Middle frontal gyrus (tissue), 1 donor: ENCODE results near the gene RAD51AP2.
"Not testable (repeated sequence)": the region's sequence is repeated elsewhere in the genome, so short reads cannot be mapped to it uniquely, and the experiment has no call there.

Source experiments
- DNase-seq: peaks from one replicate; pipeline ENCODE4 v3.0.0-alpha.2; 2015; ENCODE audit warnings: low spot score; ENCODE audit errors: extremely low spot score

Gene RAD51AP2

DNA sequence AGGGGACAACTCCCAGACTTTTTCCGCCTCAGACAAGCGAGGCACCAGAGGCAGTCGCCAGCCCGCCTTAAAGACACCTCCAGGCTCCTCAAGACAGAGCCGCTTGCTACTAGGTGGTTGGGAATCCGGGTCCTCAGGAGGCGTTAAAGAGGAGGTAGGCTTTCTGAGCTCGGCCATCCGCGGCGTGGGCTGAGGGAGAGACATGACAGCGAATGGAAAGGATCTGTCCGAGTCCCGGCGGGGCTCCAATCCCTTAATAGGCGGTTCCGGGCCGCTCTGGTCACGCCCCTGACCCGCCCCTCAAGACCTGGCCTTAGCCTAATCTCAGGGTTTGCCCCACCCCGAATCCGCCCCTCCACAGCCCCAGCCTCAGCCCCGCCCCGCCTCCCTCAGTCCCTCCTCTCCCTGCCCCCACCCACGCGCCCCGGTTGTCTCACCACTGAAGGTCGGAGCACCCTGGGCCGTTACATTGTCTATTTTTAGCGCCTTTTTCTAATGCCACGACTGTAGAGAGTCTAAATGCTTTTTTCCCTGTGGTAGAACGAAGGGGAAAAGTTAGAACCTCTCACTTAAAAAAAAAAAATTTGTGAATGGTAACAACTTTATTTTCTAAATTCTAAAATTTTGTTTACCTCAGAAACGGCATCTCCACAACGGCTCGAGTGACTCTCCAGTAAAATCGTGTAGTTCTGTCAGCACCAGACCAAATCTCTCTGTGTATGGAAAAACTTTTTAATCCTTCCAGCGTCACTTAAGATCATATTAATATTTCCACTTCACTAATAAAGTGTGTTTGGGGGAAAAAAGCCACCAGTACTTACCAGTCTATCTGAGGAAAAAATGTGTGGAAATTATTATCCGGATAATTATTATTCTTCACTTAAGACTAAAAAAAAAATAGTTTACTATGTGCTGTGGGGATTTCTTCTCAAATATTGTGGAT lies at the start of gene RAD51AP2:
Gene RAD51AP2, minus strand, starts transcription at position 229 of the 943 bp plus-strand sequence. Its CDS starts 25 bp downstream, at position 204.
- DNase-seq = peak; percentile 37

DNA sequence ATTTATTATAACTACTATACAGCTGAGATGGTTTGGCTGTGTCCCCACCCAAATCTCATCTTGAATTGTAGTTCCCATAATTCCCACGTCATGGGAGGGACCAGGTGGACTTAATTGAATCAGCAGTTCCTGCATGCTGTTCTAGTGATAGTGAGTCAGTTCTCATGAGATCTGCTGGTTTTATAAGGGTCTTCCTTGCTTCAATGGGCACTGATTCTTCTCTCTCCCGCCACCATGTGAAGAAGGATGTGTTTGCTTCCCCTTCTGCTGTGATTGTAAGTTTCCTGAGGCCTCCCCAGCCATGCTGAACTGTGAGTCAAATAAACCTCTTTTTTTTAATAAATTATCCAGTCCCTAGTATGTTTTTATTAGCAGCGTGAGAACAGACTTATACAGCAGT lies 47.5 kb upstream of the RAD51AP2 start:
- DNase-seq = not testable (repeated sequence)

DNA sequence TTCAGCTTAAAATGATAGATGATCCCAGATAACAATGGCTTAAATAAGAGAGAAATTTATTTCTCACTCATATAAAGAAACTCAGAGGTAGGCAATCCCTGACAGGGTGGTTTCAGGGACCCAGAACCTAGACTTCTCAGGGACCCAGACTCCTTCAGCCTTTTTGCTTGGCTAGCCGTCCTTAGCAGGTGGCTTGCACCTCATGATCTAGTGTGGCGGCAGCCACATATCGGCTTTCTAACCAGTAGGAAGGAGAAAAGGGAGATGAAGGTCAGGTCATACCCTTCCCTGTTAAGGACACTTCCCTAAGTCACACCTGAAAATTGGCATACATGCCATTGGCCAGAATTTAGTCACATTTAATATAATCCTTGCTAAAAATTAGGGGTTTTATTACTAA lies 40.6 kb upstream of the RAD51AP2 start:
- DNase-seq = no peak

DNA sequence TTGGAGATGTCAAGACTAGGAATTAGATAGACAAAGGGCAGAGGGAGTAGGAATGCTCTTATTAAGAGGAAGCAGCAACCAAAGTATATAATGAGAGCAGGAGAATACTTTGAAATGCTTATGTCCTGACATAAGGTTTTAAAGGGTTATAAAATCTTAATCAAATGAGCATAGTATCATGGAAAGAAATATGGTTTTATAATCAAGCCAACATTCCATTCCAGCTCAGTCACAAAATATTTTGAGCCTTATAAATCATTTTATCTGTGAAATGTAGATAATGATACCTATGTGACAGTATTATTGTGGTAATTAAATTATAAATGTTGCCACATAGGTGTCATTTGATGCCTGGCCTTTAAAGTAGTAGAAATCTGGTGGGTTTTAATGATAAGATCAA lies 39.8 kb upstream of the RAD51AP2 start:
- no peak for DNase-seq

DNA sequence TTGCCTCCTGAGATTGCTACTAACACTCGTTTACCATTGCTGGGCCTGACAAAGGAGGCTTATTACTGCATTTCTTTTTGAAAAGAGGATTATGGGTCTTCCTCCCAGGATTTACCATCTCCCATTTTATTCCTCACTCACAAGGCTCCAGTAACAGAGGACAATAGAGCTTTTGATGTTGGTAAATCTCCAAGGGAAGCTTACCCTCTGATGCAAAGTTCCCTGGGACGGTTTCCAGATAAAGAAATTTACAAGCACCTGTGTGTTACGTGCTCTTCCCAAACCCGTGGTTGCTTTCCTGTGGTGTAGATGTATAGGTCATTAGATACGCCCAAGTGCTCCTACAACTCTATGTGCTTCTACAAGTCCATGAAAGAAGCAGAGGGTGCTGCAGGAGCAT lies 39.4 kb upstream of the RAD51AP2 start:
- no peak for DNase-seq

DNA sequence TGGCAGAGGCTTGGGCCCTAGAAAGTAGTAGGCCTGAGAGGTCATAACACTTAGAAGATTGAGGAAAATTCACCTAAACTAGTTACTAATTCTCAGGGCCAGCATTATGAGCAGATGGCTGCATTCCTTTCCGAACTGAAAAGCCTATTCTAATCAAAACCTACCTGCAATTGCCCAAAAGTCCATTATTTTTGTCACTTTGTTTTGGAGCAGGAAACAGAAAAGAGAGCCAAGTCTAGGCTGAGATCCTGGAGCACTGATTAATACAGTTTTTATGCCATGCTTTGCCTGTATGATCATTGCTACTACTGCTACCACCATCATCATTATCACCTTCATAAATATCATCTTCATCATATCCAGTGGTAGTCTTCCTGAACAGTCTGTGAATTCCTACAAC lies 36.9 kb upstream of the RAD51AP2 start:
- no peak for DNase-seq

DNA sequence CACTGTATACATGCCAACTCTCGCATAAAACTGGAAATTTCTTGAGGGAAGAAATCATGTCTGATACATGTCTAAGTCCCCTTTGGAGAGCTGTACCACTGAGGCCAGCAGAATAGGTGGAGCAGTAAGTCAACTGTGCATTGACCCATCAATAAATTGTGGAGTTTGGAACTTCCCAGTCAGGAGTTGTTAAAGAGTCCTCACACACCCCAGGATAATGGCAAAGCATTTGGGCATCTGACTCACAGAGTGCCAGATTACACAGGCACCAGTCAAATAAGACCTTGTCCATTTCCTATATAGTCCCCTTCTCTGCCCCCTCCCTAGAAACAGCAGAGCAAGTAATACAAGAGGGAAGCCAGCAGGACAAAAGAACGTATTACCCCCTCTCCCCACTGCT lies 32.7 kb upstream of the RAD51AP2 start:
- no peak for DNase-seq

DNA sequence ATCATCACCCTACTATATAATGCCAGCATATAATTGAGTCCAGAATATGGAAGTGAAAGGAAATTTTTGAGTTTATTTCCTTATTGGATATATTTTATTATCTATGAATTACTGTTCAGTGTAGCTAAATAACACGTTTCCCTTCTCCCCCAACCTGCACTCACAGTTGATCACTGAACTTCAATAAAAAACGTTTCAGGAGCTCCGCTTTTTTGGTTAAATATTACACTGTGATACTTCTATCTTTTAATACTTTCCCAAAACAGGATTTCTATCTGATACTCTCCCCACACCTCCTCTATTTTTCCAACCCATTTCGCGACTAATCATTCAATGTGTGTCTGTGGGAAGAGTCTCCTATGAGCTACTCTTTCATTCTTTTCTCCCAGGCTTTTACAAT lies 29.5 kb upstream of the RAD51AP2 start:
- DNase-seq = no peak

DNA sequence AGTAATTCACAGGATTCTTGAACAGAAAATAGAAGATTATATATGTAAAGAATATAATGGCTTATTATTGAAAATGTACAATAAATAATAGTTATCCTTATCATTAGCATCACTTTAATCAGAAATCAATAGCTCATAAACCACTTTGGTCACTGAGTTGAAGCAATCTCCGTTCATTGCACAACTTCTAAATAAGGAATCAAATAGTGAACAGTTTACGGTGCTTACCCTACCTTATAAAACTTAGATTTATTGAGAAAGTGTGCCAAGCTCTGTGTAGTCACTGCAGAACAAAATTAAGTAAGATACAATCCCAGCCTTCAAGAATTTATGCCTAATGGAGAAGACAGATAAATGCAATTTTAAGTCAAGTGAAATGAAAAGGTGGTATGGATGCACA lies 29.0 kb upstream of the RAD51AP2 start:
- DNase-seq = no peak

DNA sequence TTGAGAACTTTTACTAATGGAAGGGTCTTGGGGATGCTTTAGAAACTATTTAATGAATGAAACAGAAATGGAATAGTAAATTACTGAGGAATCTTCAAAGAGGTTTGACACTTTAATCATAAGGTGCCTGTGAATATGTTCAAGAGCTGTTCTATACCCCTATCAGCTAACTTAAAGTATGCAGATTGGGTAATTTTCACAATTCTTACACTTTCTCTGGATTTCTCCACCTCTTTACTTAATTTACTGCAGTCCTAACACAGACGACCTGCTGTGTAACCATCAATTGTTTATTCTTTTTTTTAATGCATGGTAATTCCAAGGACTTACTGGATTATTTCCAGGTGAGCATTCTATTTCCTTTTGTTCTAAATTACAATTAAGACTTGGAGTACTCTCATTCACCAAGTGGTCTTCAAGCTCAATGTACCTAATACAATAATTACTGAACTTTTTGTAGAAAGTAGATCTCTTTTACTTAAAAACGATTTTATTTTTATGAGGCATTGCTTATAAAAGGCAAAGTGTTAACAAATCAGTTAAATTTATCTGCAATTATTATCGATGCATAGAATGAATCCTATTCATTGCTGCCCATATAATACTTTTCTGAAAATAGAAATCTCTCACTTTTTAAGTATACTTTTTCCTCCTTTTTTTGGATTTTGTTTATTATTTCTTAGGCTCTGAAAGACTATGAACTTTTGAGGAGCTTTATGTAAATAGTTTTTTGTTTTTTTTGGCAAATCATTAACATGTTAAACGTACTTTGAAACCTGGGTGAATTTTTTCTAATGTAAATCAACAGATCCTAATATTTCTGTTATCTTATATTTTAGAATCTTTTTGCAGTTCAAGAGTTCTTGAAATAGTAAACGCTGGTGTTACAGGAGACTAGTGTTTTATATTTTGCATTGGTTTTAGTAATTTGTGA lies 27.7 kb upstream of the RAD51AP2 start:
- no peak for DNase-seq

DNA sequence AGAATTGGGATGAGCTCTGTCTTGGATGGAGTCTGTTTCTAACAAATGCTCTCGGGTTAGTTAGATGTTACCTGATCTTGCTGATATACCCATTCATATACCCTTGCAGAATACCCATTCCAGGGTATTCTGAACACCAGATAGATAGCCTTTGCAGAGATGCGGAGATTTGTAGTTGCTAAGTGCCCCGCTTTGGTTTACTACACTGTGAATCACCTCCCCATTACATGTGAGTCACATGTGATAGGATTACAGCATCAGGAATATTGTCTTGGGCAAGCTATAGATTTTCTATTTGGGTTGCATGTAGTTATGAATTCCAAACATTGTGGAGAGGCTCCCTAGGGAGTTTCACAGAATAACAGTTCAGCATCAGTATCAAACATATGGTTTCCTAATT lies 26.0 kb upstream of the RAD51AP2 start:
- DNase-seq = no peak

DNA sequence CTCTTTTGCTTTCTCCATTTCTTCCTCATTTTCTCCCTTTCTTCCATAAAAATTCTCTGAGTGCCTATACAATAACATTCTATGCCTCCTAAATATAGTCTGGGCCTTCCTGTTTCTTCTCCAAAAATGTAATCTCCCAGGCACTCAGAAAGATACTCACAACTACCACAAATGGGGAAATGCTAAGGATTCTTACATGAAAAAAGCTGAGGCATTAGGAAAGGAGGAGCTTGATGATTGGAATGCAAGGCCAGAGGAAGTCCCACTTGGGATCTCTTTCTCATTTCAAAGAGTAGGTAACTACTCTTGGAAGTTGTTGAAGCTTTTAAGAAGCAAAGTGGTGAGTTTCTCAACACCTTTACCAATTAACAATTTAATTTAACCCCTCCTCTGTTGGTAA lies 25.6 kb upstream of the RAD51AP2 start:
- no peak for DNase-seq

DNA sequence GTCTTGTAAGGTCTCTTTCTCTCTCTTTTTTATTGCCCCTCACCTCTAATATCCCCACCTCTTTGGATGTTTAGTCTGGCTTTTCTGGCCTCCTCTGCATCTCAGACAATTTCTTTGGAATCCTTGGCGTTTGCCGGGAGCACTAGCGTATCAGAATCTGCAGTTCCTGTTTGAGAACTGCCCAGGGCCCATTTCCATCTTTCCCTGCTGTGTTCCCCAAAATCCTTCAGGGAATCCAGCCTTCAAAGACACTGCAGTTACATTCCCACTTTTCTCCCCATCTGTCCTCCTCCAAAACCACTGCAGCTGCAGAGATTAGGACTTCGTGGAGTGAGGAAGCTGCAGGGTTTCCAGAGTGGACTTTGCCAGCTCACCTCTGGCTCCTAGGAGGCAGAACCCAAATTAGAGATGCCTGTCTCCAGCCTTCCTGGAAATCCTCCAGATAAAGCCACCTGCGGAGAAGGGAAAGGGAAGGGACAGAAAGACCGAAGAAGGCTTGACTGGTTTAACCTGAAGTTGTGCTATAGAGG lies 25.0 kb upstream of the RAD51AP2 start:
- DNase-seq = no peak

DNA sequence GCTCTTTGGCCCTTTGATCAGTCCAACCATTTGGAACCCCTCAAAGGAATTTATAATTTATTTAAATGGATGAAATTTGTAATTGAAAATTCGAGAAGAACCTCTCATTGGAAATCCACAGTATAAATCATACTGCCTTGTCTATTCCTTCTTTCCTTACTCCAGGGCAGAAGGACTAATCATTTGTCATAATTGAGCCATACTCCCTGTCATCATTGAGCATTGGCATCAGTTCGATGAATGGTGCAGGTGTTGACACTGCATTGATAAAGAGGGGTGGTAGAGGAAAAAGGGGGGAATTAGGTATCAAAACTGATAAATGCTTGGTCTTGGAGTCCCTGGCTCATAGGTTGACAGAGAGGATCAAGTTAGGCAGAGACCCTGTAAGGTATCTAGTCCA lies 24.2 kb upstream of the RAD51AP2 start:
- DNase-seq = no peak

DNA sequence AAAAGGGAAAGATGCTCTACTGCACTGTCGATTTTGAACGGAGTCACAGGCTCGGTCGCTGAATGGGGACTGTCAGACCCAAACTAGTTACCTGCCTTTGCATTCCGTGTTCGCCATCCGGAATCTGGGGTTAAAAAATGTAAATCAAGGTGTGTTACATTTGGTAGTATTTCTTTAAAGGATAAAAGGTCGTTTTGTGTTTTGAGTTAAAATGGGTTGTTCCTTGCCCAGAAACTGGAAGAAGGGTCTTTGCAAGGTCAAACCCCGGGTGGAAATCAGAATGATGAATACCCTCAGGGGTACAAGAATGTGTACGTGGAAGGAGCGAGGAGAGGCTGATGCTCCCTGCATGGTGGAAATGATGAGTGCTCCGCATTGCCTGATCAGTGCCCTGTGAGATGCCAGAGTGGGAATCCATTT lies 23.3 kb upstream of the RAD51AP2 start:
- DNase-seq = no peak

DNA sequence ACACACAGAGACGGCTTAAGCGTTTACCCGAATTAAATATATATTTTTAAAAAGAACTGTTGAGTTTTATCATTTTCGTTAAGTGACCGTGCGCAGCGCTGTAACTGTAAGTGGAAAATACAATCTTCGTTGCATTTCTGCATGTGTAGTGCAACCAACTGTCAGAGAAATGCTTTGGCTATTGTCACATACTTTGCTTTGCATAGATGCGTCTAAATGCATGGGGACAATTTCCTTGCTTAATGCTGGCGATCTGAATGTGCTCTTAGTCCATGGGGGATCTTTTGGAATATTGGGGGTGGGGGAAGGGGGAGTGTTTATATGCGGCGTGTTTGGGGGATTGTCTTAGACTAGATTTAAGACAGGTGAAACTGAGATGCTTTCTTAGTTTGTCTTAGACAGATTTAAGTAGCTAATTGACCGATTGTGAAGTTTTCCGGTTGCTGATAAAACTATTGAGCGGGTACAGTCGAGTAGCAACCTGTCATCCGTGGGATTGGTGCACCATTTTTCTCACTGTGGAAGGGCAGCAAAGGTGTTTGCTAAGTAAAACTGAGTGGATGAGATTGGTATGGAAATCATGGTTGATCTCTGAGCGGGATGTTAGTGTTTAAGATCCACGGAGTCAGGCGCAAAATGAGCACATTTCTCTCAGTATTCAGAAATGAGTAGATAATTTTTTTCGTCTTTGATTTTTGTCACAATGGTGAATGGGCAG lies 22.7 kb upstream of the RAD51AP2 start:
- no peak for DNase-seq

DNA sequence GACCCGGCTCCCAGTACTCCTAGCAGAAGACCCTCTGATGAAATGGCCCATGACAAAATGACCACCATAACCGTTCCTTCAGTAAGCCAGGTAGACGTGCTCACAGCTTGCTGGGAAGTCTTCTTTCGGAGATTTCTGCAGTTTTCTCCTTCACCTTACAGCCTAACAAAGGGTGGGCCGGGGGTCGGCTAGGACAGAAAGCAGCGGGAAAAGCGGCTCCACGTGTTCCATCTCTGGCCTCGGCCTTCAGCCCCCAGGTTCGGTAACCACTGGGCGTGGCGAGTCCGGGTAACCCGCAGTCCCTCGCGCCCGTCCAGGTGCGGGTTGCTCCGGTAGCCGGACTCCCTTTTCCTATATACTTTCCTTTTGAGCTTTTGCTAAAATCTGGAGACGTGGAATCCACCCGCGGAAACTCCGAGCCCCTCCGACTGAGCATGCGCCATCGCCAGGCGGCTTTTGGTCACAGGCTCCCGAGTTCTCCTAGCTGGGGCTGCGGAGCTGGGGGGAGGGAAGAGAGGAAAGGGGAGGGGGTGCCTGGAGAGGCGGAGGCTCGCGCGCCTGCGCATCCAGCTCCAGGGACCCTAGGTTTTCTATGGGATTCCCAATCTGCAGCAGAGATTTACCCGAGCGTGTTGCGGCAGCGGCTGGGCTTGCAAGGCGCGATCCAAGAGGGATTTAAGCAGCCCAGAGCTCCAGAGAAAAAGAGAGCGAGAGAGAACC lies 22.0 kb upstream of the RAD51AP2 start, which contains the start of gene VSNL1:
Gene VSNL1, plus strand, starts transcription at position 604 of the 720 bp plus-strand sequence. CDS start 51,379 bp downstream, outside the sequence.
- DNase-seq = peak; percentile 68

DNA sequence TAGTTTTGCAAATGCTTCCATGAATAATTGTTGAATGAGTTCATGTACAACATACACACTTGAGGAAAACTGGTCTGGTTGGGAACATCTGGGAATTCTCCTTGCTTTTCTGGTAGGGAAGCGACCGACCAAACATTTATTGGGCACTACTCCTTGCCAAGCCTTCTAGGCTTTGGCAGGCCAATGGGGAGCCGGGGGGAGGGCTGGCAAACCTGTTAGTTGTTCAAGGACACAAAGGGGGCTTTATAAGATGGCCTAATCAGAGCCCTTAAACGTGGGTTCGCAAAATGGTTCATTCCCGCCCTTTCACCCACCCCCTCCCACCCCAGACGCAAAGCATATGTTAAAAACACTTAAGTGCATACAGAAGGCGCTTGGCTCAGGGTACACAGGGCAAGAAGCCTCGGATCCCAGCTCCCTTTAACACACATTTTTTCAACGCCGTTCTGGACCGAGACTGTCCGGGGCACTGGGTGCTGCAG lies 21.4 kb upstream of the RAD51AP2 start:
- no peak for DNase-seq

DNA sequence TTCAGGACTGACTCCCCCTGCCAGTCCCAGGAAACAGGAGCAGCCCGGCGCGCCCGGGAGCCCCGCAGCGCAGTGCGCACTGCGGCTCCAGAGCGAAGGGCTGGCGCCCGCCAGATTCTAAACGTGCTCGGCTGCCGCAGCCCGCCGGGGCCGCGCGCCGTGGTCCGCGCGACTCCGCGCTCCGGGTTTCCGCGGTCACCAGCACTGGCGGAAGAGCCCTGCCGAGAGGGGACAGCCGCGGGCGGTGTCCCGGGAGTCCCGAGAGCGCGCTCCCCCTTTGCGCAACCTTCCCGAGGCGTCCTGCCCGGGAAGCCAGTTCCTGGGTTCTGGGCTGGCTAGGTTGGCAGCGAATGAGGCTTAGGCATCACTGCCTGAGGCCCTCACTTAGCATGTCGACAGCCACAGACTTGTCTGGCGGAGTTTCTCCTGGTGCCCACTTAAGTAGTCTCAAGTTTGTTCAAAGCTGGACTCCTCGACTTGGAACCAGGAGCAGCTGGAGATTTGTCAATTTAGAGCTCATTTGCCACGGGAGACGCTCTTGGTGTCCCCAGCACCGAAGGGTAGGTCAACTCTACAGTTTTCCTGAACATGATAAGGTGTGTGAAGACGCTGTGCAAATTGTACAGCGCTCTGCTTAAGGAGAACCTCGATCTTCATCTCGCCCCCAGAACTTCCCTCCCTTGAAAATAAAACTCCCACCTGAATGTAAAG lies 20.8 kb upstream of the RAD51AP2 start:
- no peak for DNase-seq
